Type B pancreatic cell (in vitro differentiated cells): ENCODE measurements around the gene ACAA1. TPM values are rescaled to one million over a fixed set of nuclear protein-coding genes. Genes with fewer than 3 reads are reported as not detected.

Experiments
- DNase-seq: peaks from one replicate; pipeline ENCODE4 v3.0.0; 2021; ENCODE audit warnings: mixed read lengths; ENCODE audit not compliant: unreplicated experiment; ENCODE audit errors: extremely low spot score
- H3K27ac Mint-ChIP-seq: 2 replicates; pipeline ENCODE4 v1.8.0; 2021; ENCODE audit warnings: mild to moderate bottlenecking, mixed read lengths
- H3K27me3 Mint-ChIP-seq: 2 replicates; pipeline ENCODE4 v1.8.0; 2021; ENCODE audit warnings: mixed read lengths
- H3K36me3 Mint-ChIP-seq: 2 replicates; pipeline ENCODE4 v1.8.0; 2021; ENCODE audit warnings: mixed read lengths
- H3K4me1 Mint-ChIP-seq: one replicate; pipeline ENCODE4 v1.8.0; 2021; ENCODE audit warnings: mixed read lengths; ENCODE audit not compliant: unreplicated experiment
- H3K4me3 Mint-ChIP-seq: 2 replicates; pipeline ENCODE4 v1.8.0; 2021; ENCODE audit warnings: mild to moderate bottlenecking, mixed read lengths
- H3K9me3 Mint-ChIP-seq: 2 replicates; pipeline ENCODE4 v1.8.0; 2021; ENCODE audit warnings: mixed read lengths
- total RNA-seq: library from RNA; stranded (reverse); gene quantifications from 2 replicates; pipeline ENCODE4 v1.2.1, GENCODE V29; 2021; ENCODE audit warnings: low replicate concordance
- TF ChIP-seq, protein P1 (sequence below): fragments of 200-600 bp; sonication (generic); conservative IDR thresholded peaks from 2 replicates; pipeline ENCODE4 v1.5.0; 2021; ENCODE audit warnings: antibody characterized with exemption, mild to moderate bottlenecking

Gene ACAA1
- total RNA-seq, 1 donor from 2014 or later = 81.2 TPM

- peaks cover 9% of the 10 kb centered on the region for H3K36me3 Mint-ChIP-seq
- H3K27ac Mint-ChIP-seq = peak overlapping the region; percentile 74
- no peaks in the 10 kb centered on the region for H3K9me3 Mint-ChIP-seq
- no peak for DNase-seq
- TF ChIP-seq, protein P1, sequence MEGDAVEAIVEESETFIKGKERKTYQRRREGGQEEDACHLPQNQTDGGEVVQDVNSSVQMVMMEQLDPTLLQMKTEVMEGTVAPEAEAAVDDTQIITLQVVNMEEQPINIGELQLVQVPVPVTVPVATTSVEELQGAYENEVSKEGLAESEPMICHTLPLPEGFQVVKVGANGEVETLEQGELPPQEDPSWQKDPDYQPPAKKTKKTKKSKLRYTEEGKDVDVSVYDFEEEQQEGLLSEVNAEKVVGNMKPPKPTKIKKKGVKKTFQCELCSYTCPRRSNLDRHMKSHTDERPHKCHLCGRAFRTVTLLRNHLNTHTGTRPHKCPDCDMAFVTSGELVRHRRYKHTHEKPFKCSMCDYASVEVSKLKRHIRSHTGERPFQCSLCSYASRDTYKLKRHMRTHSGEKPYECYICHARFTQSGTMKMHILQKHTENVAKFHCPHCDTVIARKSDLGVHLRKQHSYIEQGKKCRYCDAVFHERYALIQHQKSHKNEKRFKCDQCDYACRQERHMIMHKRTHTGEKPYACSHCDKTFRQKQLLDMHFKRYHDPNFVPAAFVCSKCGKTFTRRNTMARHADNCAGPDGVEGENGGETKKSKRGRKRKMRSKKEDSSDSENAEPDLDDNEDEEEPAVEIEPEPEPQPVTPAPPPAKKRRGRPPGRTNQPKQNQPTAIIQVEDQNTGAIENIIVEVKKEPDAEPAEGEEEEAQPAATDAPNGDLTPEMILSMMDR = no peak
- peak overlapping the region; percentile 32 for H3K4me3 Mint-ChIP-seq
- no peaks in the 10 kb centered on the region for H3K27me3 Mint-ChIP-seq
- H3K4me1 Mint-ChIP-seq = peaks cover 17% of the 10 kb centered on the region
Observed at GRCh38 chr3:38169027-38169317, 32.0 kb upstream of the ACAA1 start.

- Mint-ChIP-seq H3K4me3 (peak overlapping the region; percentile 98), H3K27me3 (no peaks in the 10 kb centered on the region), H3K36me3 (peaks cover 9% of the 10 kb centered on the region), H3K27ac (peak overlapping the region; percentile 74), H3K4me1 (peaks cover 17% of the 10 kb centered on the region), H3K9me3 (no peaks in the 10 kb centered on the region)
- TF ChIP-seq, protein P1 = no peak
- no peak for DNase-seq
Observed at GRCh38 chr3:38168151-38169026, 31.5 kb upstream of the ACAA1 start.

DNA sequence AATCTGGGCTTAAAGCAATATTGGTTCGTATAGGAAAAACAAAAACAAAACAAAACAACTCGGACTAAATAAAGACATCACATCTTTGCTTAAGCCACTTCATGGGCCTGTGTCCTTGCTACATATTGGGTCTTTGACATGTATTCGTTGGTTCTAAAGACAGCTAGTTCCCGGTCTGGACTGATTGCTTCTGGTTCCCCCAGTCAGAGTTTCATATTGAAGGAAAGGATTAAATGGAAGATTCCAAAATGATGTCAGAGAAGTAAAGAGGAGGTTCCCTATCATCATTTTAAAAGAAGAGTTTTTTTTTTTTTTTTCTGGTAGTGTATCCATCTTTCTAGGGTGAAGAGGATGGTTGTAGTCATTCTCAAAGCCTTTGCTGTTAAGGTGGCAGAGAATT lies 30.7 kb upstream of the ACAA1 start:
- H3K9me3 Mint-ChIP-seq = no peaks in the 10 kb centered on the region
- TF ChIP-seq, protein P1 = no peak
- no peak for DNase-seq
- H3K4me1 Mint-ChIP-seq = peaks cover 17% of the 10 kb centered on the region
- H3K4me3 Mint-ChIP-seq = peak overlapping the region; percentile 98
- H3K27me3 Mint-ChIP-seq = no peaks in the 10 kb centered on the region
- H3K36me3 Mint-ChIP-seq = peaks cover 9% of the 10 kb centered on the region
- H3K27ac Mint-ChIP-seq = peak overlapping the region; percentile 74

GRCh38 chr3:38165722-38166387 lies 28.9 kb upstream of the ACAA1 start:
- peak; percentile 78 for DNase-seq
- Mint-ChIP-seq H3K27me3 (no peaks in the 10 kb centered on the region), H3K4me3 (peak overlapping the region; percentile 98), H3K27ac (peak overlapping the region; percentile 100), H3K36me3 (peaks cover 9% of the 10 kb centered on the region), H3K9me3 (no peaks in the 10 kb centered on the region), H3K4me1 (peaks cover 17% of the 10 kb centered on the region)
- TF ChIP-seq, protein P1 = no peak

- peak; percentile 96 for DNase-seq
- Mint-ChIP-seq H3K27me3 (no peaks in the 10 kb centered on the region), H3K9me3 (no peaks in the 10 kb centered on the region), H3K27ac (peak within 1 kb of the TSS; percentile 100), H3K4me1 (peaks cover 11% of the 10 kb centered on the region), H3K36me3 (peaks cover 9% of the 10 kb centered on the region), H3K4me3 (peak within 1 kb of the TSS; percentile 98)
- TF ChIP-seq, protein P1 = no peak
Observed at GRCh38 chr3:38164952-38165721, 28.2 kb upstream of the ACAA1 start, which contains the start of gene OXSR1. OXSR1 (plus strand) TSS chr3:38165537; CDS start chr3:38165877, 340 bp downstream.
